Lung (tissue), 12 donors: Measurements from ENCODE around the gene GLCCI1. TPM values are rescaled to one million over a fixed set of nuclear protein-coding genes. Genes with fewer than 3 reads are reported as not detected.

Source experiments
- ATAC-seq: fragments of 200-7000 bp; cut with Tn5 transposase; one replicate; pipeline ENCODE4 v1.9.1; 2020; ENCODE audit warnings: moderate number of reproducible peaks; ENCODE audit not compliant: insufficient read depth, low FRiP score
- DNase-seq, 3 donors: peaks; one replicate each; pipeline ENCODE4 v3.0.0-alpha.2; 2013 to 2017
- H3K27ac ChIP-seq, 2 donors: one replicate each; pipeline ENCODE4 v1.5.1; 2013; ENCODE audit warnings: mild to moderate bottlenecking in 2 of 2, moderate library complexity in 2 of 2, control low read depth in 1 of 2, inconsistent platforms in 1 of 2, low read depth in 1 of 2, low read length in 1 of 2
- H3K27me3 ChIP-seq, 3 donors: one replicate each; pipeline ENCODE4 v1.5.1; 2013; ENCODE audit warnings: low read length in 2 of 3; ENCODE audit not compliant: control insufficient read depth in 3 of 3, insufficient read depth in 3 of 3
- H3K36me3 ChIP-seq, 4 donors: one replicate each; pipeline ENCODE4 v1.5.1; 2013; ENCODE audit warnings: low read length in 4 of 4, mild to moderate bottlenecking in 1 of 4, moderate library complexity in 1 of 4; ENCODE audit not compliant: control insufficient read depth in 4 of 4, insufficient read depth in 4 of 4
- H3K4me1 ChIP-seq, 5 donors: one replicate each; pipeline ENCODE4 v1.5.1; 2013; ENCODE audit warnings: low read length in 5 of 5, mild to moderate bottlenecking in 2 of 5, moderate library complexity in 1 of 5; ENCODE audit not compliant: control insufficient read depth in 5 of 5, insufficient read depth in 5 of 5
- H3K4me3 ChIP-seq: one replicate; pipeline ENCODE4 v1.5.1; 2013; ENCODE audit warnings: mild to moderate bottlenecking, control low read depth, moderate library complexity
- H3K9ac ChIP-seq, 2 donors: one replicate each; pipeline ENCODE4 v1.5.1; 2013; ENCODE audit warnings: low read length in 2 of 2, control low read depth in 1 of 2; ENCODE audit not compliant: insufficient read depth in 1 of 2
- H3K9me3 ChIP-seq, 4 donors: one replicate each; pipeline ENCODE4 v1.5.1; 2013; ENCODE audit warnings: low read length in 3 of 4, mild to moderate bottlenecking in 1 of 4, moderate library complexity in 1 of 4; ENCODE audit not compliant: control insufficient read depth in 4 of 4, insufficient read depth in 3 of 4
- CTCF ChIP-seq: IDR thresholded peaks from 2 replicates; pipeline ENCODE4 v1.5.1; 2012; ENCODE audit warnings: mild to moderate bottlenecking; ENCODE audit errors: control extremely low read depth, extremely low read depth
- WGBS, 2 donors: extraction: QIAGEN DNeasy Blood & Tissue Kit; methylation state at CpG; one replicate each; pipeline ENCODE4 v1.1.7; 2013; 5-methylcytosine and 5-hydroxymethylcytosine counted together
- polyA plus RNA-seq, 2 donors: library from polyadenylated mRNA; stranded (reverse); fragments of 200-250 nt; gene quantifications; one replicate each; pipeline ENCODE4 v1.2.1, GENCODE V29; 2013
- total RNA-seq, 2 donors: library from RNA; depleted of rRNA in 1 of 2; stranded (reverse); fragments of >200 nt in 1 of 2; gene quantifications; one replicate each; pipeline ENCODE4 v1.2.1, GENCODE V29; 2014 to 2021
- donor health status: control.
- donor health status: control.
- donor health status: Bipolar disorder and iron deficiency.
- donor health status: healthy.
- donor health status: DM: yes; HTN: yes; CAD: no.

GLCCI1 gene
- total and polyA plus RNA-seq, 4 donors = 2.5 to 60.2 (median 21.0) TPM

GRCh38 chr7:7982904-7983303 is 14.3 kb downstream of the GLCCI1 start:
- peaks cover 0 to 18% (median under 1%) of the 10 kb centered on the region in 5 donors for H3K4me1 ChIP-seq
- H3K4me3 ChIP-seq = no peak overlapping the region
- 90 to 92% methylated on average over 4 of the region's 4 CpGs for WGBS, 2 donors
- no peak overlapping the region for H3K9ac ChIP-seq
- no peak for ATAC-seq
- DNase-seq = no peak
- TF ChIP-seq CTCF = no peak
- no peaks in the 10 kb centered on the region for H3K9me3 ChIP-seq
- no peak overlapping the region for H3K27ac ChIP-seq
- no peaks in the 10 kb centered on the region for H3K36me3 ChIP-seq
- H3K27me3 ChIP-seq = no peaks in the 10 kb centered on the region

DNA sequence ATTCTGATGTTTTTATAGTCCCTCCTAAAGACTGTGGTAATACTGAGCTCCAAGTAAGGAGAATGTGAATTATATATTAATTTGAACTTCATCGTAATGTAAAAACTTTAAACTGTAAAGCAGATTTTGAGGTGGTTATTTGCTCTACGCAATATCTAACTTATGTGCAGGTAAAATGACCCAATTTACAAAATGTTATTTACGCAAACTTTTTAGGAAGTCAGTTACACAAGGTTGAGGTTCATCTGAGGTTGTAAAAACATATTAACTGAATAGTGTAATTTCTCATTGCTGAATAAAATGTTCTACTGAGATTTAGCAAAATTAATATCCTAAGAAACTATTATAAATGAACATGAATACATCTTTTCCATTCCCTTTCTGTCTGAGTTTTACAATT is 15.8 kb downstream of the GLCCI1 start:
- TF ChIP-seq CTCF = no peak
- WGBS, 2 donors = 45 to 76% methylated on average over 3 of the region's 3 CpGs
- Histone ChIP-seq H3K4me3 (no peak overlapping the region), H3K4me1 (peaks cover 0 to 9% (median 3%) of the 10 kb centered on the region in 5 donors), H3K36me3 (no peaks in the 10 kb centered on the region), H3K27me3 (no peaks in the 10 kb centered on the region), H3K9ac (no peak overlapping the region), H3K27ac (no peak overlapping the region), H3K9me3 (no peaks in the 10 kb centered on the region)
- DNase-seq (no peak), ATAC-seq (no peak)

- DNase-seq = no peak
- Histone ChIP-seq H3K36me3 (no peaks in the 10 kb centered on the region), H3K27ac (no peak overlapping the region), H3K9ac (no peak overlapping the region), H3K9me3 (peaks cover 0 to 6% (median 0%) of the 10 kb centered on the region in 4 donors), H3K4me1 (peaks cover 0 to 6% (median 0%) of the 10 kb centered on the region in 5 donors), H3K4me3 (no peak overlapping the region), H3K27me3 (no peaks in the 10 kb centered on the region)
- ATAC-seq = no peak
- no peak for TF ChIP-seq CTCF
Measured at GRCh38 chr7:7988706-7989105, 20.1 kb downstream of the GLCCI1 start.

DNA sequence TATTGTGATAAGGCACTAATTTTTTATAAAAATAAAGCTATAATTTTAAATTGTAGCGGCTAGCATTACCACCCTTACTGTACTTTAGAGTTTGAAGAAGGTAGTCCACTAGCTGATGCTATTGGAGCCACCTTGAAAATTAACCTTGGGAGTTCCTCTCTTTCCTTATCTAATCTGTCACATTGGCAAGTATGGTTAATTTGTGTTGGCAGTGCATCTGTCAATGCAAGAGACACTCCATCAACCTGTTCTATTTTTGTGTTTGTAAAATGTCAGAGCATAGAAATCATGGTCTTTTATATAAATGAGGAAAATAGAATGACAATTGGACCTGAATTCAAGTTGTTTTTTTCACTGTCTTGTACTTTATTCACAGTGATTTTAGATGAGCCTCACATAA is 20.5 kb downstream of the GLCCI1 start:
- ATAC-seq (no peak), DNase-seq (no peak)
- Histone ChIP-seq H3K27ac (no peak overlapping the region), H3K27me3 (no peaks in the 10 kb centered on the region), H3K9me3 (peaks cover 0 to 6% (median 0%) of the 10 kb centered on the region in 4 donors), H3K4me3 (no peak overlapping the region), H3K4me1 (peaks cover 0 to 6% (median 0%) of the 10 kb centered on the region in 5 donors), H3K36me3 (no peaks in the 10 kb centered on the region), H3K9ac (no peak overlapping the region)
- 98 to 100% methylated on average over 1 of the region's 1 CpG for WGBS, 2 donors
- no peak for TF ChIP-seq CTCF
